ENCODE data around the gene A2M.
"Not testable (repeated sequence)": the region's sequence is repeated elsewhere in the genome, so short reads cannot be mapped to it uniquely, and the experiment has no call there.

A2M gene
- total RNA-seq, result 0 to 0.75 (median 0) reads per million in 9 experiments

- no peak for DNase-seq
- no peaks in the 10 kb centered on the region for H3K9me3 Mint-ChIP-seq
- H3K36me3 Mint-ChIP-seq (ENCODE audit: insufficient read depth), result peaks cover 21% of the 10 kb centered on the region
- no peak for ATAC-seq (replicated peaks)
- H3K4me1 Mint-ChIP-seq (ENCODE audit: low read depth in 2 of 2), result peaks cover 36 to 47% of the 10 kb centered on the region in 2 donors
- H3K27ac Mint-ChIP-seq, result peak within 1 kb of the TSS in 1 of 2 donors; percentile 46
- H3K4me3 Mint-ChIP-seq, result peak within 1 kb of the TSS in 1 of 2 donors; percentile 4
- no peaks in the 10 kb centered on the region for H3K27me3 Mint-ChIP-seq
Observed at GRCh38 chr12:9115731-9116559, at the start of gene A2M. TSS of gene A2M (minus strand) at chr12:9115919. CDS start at chr12:9115849, 70 bp downstream.

- ATAC-seq (replicated peaks) (no peak), DNase-seq (no peak)
- H3K36me3 Mint-ChIP-seq (ENCODE audit: insufficient read depth), result peaks cover 43% of the 10 kb centered on the region
- H3K27ac Mint-ChIP-seq, result no peak overlapping the region
- peaks cover 11 to 20% of the 10 kb centered on the region in 2 donors for H3K4me1 Mint-ChIP-seq (ENCODE audit: low read depth in 2 of 2)
- H3K9me3 Mint-ChIP-seq, result no peaks in the 10 kb centered on the region
- H3K27me3 Mint-ChIP-seq, result no peaks in the 10 kb centered on the region
- no peak overlapping the region for H3K4me3 Mint-ChIP-seq
Observed at GRCh38 chr12:9163392-9163791, 47.7 kb upstream of the A2M start.

- DNase-seq (no peak), ATAC-seq (replicated peaks) (no peak)
- peak overlapping the region in 1 of 2 donors; percentile 4 for H3K27ac Mint-ChIP-seq
- H3K4me1 Mint-ChIP-seq (ENCODE audit: low read depth in 2 of 2), result peaks cover 28 to 35% of the 10 kb centered on the region in 2 donors
- H3K9me3 Mint-ChIP-seq, result no peaks in the 10 kb centered on the region
- no peaks in the 10 kb centered on the region for H3K27me3 Mint-ChIP-seq
- H3K36me3 Mint-ChIP-seq (ENCODE audit: insufficient read depth), result peaks cover 38% of the 10 kb centered on the region
- no peak overlapping the region for H3K4me3 Mint-ChIP-seq
Observed at GRCh38 chr12:9156119-9156518, 40.4 kb upstream of the A2M start.

GRCh38 chr12:9149372-9149771 is 33.7 kb upstream of the A2M start:
- H3K27me3 Mint-ChIP-seq, result no peaks in the 10 kb centered on the region
- H3K4me1 Mint-ChIP-seq (ENCODE audit: low read depth in 2 of 2), result peaks cover 22 to 36% of the 10 kb centered on the region in 2 donors
- no peak overlapping the region for H3K4me3 Mint-ChIP-seq
- DNase-seq, result no peak
- ATAC-seq (replicated peaks), result no peak
- H3K27ac Mint-ChIP-seq, result peak overlapping the region; percentile 3 to 76
- H3K36me3 Mint-ChIP-seq (ENCODE audit: insufficient read depth), result peaks cover 28% of the 10 kb centered on the region
- peaks cover 4 to 11% of the 10 kb centered on the region in 2 donors for H3K9me3 Mint-ChIP-seq

GRCh38 chr12:9148926-9149325 is 33.2 kb upstream of the A2M start:
- Mint-ChIP-seq H3K27ac (no peak overlapping the region), H3K36me3 (ENCODE audit: insufficient read depth) (peaks cover 24% of the 10 kb centered on the region), H3K9me3 (peaks cover 7 to 16% of the 10 kb centered on the region in 2 donors), H3K4me3 (no peak overlapping the region), H3K27me3 (no peaks in the 10 kb centered on the region), H3K4me1 (ENCODE audit: low read depth in 2 of 2) (peaks cover 22 to 40% of the 10 kb centered on the region in 2 donors)
- no peak for DNase-seq
- no peak for ATAC-seq (replicated peaks)

- no peak overlapping the region for H3K4me3 Mint-ChIP-seq
- H3K4me1 Mint-ChIP-seq (ENCODE audit: low read depth in 2 of 2), result peaks cover 25 to 51% of the 10 kb centered on the region in 2 donors
- peaks cover 11 to 19% of the 10 kb centered on the region in 2 donors for H3K9me3 Mint-ChIP-seq
- DNase-seq, result no peak
- no peaks in the 10 kb centered on the region for H3K27me3 Mint-ChIP-seq
- ATAC-seq (replicated peaks), result no peak
- H3K36me3 Mint-ChIP-seq (ENCODE audit: insufficient read depth), result peaks cover 14% of the 10 kb centered on the region
- H3K27ac Mint-ChIP-seq, result peak overlapping the region in 1 of 2 donors; percentile 38
Observed at GRCh38 chr12:9147461-9147860, 31.7 kb upstream of the A2M start.

- peaks cover 6% of the 10 kb centered on the region for H3K36me3 Mint-ChIP-seq (ENCODE audit: insufficient read depth)
- H3K27me3 Mint-ChIP-seq, result no peaks in the 10 kb centered on the region
- peak overlapping the region in 1 of 2 donors; percentile 52 for H3K27ac Mint-ChIP-seq
- no peak for DNase-seq
- no peak overlapping the region for H3K4me3 Mint-ChIP-seq
- H3K9me3 Mint-ChIP-seq, result peaks cover 11 to 19% of the 10 kb centered on the region in 2 donors
- H3K4me1 Mint-ChIP-seq (ENCODE audit: low read depth in 2 of 2), result peaks cover 28 to 47% of the 10 kb centered on the region in 2 donors
- ATAC-seq (replicated peaks), result no peak
Observed at GRCh38 chr12:9144730-9145106, 29.0 kb upstream of the A2M start.

- Mint-ChIP-seq H3K4me1 (ENCODE audit: low read depth in 2 of 2) (peaks cover 29 to 53% of the 10 kb centered on the region in 2 donors), H3K27ac (peak overlapping the region; percentile 52 to 86), H3K9me3 (peaks cover 11 to 19% of the 10 kb centered on the region in 2 donors), H3K27me3 (no peaks in the 10 kb centered on the region), H3K4me3 (no peak overlapping the region), H3K36me3 (ENCODE audit: insufficient read depth) (peaks cover 6% of the 10 kb centered on the region)
- DNase-seq, result no peak
- ATAC-seq (replicated peaks), result no peak
Observed at GRCh38 chr12:9143929-9144729, 28.4 kb upstream of the A2M start.

GRCh38 chr12:9143137-9143536 is 27.4 kb upstream of the A2M start:
- no peaks in the 10 kb centered on the region for H3K27me3 Mint-ChIP-seq
- no peak overlapping the region for H3K4me3 Mint-ChIP-seq

GRCh38 chr12:9139588-9140290 is 24.0 kb upstream of the A2M start:
- not testable (repeated sequence) for H3K27me3 Mint-ChIP-seq; H3K36me3 Mint-ChIP-seq (ENCODE audit: insufficient read depth); DNase-seq; H3K4me3 Mint-ChIP-seq; ATAC-seq (replicated peaks)
- H3K27ac Mint-ChIP-seq, result peak overlapping the region in 1 of 2 donors; percentile 84
- H3K4me1 Mint-ChIP-seq (ENCODE audit: low read depth in 2 of 2), result peaks cover 21 to 48% of the 10 kb centered on the region in 2 donors
- H3K9me3 Mint-ChIP-seq, result peaks cover 9 to 12% of the 10 kb centered on the region in 2 donors

More at GRCh38 chr12:9143137-9143536, 27.4 kb upstream of the A2M start:
- Mint-ChIP-seq H3K36me3 (ENCODE audit: insufficient read depth) (peaks cover 6% of the 10 kb centered on the region), H3K4me1 (ENCODE audit: low read depth in 2 of 2) (peaks cover 27 to 57% of the 10 kb centered on the region in 2 donors), H3K27ac (peak overlapping the region; percentile 33 to 86), H3K9me3 (peaks cover 11 to 19% of the 10 kb centered on the region in 2 donors)
- DNase-seq, result no peak
- ATAC-seq (replicated peaks), result no peak

- no peak overlapping the region for H3K4me3 Mint-ChIP-seq
- no peaks in the 10 kb centered on the region for H3K9me3 Mint-ChIP-seq
- H3K4me1 Mint-ChIP-seq (ENCODE audit: low read depth in 2 of 2), result peaks cover 21 to 38% of the 10 kb centered on the region in 2 donors
- no peak overlapping the region for H3K27ac Mint-ChIP-seq
- no peak for ATAC-seq (replicated peaks)
- H3K36me3 Mint-ChIP-seq (ENCODE audit: insufficient read depth), result peaks cover 18% of the 10 kb centered on the region
- DNase-seq, result no peak
- H3K27me3 Mint-ChIP-seq, result no peaks in the 10 kb centered on the region
Observed at GRCh38 chr12:9135903-9136310, 20.2 kb upstream of the A2M start.

- H3K4me1 Mint-ChIP-seq (ENCODE audit: low read depth in 2 of 2), result peaks cover 21 to 38% of the 10 kb centered on the region in 2 donors
- peaks cover 18% of the 10 kb centered on the region for H3K36me3 Mint-ChIP-seq (ENCODE audit: insufficient read depth)
- peak overlapping the region in 1 of 2 donors; percentile 23 for H3K27ac Mint-ChIP-seq
- no peak overlapping the region for H3K4me3 Mint-ChIP-seq
- DNase-seq (no peak), ATAC-seq (replicated peaks) (no peak)
- H3K9me3 Mint-ChIP-seq, result no peaks in the 10 kb centered on the region
- H3K27me3 Mint-ChIP-seq, result no peaks in the 10 kb centered on the region
Observed at GRCh38 chr12:9134981-9135628, 19.4 kb upstream of the A2M start.

Measured in effector memory CD8-positive, alpha-beta T cell (primary cell).